GM06990 (cell line): Measurements from ENCODE around the gene OTOP3.
A peak's percentile ranks its signal among the peaks of the same experiment; 100 is the strongest.
"Not testable (repeated sequence)": the region's sequence is repeated elsewhere in the genome, so short reads cannot be mapped to it uniquely, and the experiment has no call there.

Experiments used
- DNase-seq: peaks from one replicate; pipeline ENCODE4 v3.0.0-alpha.2; 2011; ENCODE audit not compliant: insufficient read length; ENCODE audit errors: extremely low read depth
- H3K27me3 ChIP-seq: replicated peaks from 2 replicates; pipeline ENCODE4 v1.6.0; 2011; ENCODE audit warnings: low read length; ENCODE audit not compliant: control insufficient read depth, insufficient read depth
- H3K36me3 ChIP-seq: 2 replicates; pipeline ENCODE4 v1.5.1; 2011; ENCODE audit warnings: low read length; ENCODE audit not compliant: control insufficient read depth, insufficient read depth
- H3K4me3 ChIP-seq: replicated peaks from 2 replicates; pipeline ENCODE4 v1.5.1; 2011; ENCODE audit warnings: low read depth, mild to moderate bottlenecking, control low read depth, low read length
- CTCF ChIP-seq: IDR thresholded peaks from 2 replicates; pipeline ENCODE4 v1.5.1; 2011; ENCODE audit warnings: low read length, control low read depth, mild to moderate bottlenecking, inconsistent platforms; ENCODE audit not compliant: insufficient read depth, poor library complexity, severe bottlenecking

Gene OTOP3

GRCh38 chr17:74977802-74978201 is 42.1 kb downstream of the OTOP3 start:
- H3K4me3 ChIP-seq = no peak overlapping the region
- no peaks in the 10 kb centered on the region for H3K36me3 ChIP-seq
- no peak for DNase-seq
- TF ChIP-seq CTCF = no peak
- H3K27me3 ChIP-seq = peaks cover 4% of the 10 kb centered on the region

GRCh38 chr17:74978240-74978639 is 42.5 kb downstream of the OTOP3 start:
- Histone ChIP-seq H3K27me3 (peaks cover 3% of the 10 kb centered on the region), H3K4me3 (no peak overlapping the region), H3K36me3 (no peaks in the 10 kb centered on the region)
- no peak for TF ChIP-seq CTCF
- DNase-seq = no peak

- H3K4me3 ChIP-seq = no peak overlapping the region
- TF ChIP-seq CTCF = no peak
- peaks cover 3% of the 10 kb centered on the region for H3K27me3 ChIP-seq
- DNase-seq = no peak
- H3K36me3 ChIP-seq = no peaks in the 10 kb centered on the region
Measured at GRCh38 chr17:74979408-74980146, 43.9 kb downstream of the OTOP3 start.

GRCh38 chr17:74981318-74981978 is 45.8 kb downstream of the OTOP3 start:
- Histone ChIP-seq H3K27me3 (peaks cover 3% of the 10 kb centered on the region), H3K4me3 (peak overlapping the region; percentile 68), H3K36me3 (no peaks in the 10 kb centered on the region)
- no peak for TF ChIP-seq CTCF
- no peak for DNase-seq

GRCh38 chr17:74981979-74982662 is 46.4 kb downstream of the OTOP3 start:
- H3K4me3 ChIP-seq = peak overlapping the region; percentile 68
- no peak for TF ChIP-seq CTCF
- DNase-seq = peak; percentile 71
- H3K27me3 ChIP-seq = peaks cover 3% of the 10 kb centered on the region
- no peaks in the 10 kb centered on the region for H3K36me3 ChIP-seq

- not testable (repeated sequence) for DNase-seq, H3K36me3 ChIP-seq, H3K27me3 ChIP-seq
- peak overlapping the region; percentile 68 for H3K4me3 ChIP-seq
Measured at GRCh38 chr17:74982663-74983313, 47.1 kb downstream of the OTOP3 start.
